Nephron (organoid): Measurements from ENCODE around the gene PHF20.
"Not testable (repeated sequence)": the region's sequence is repeated elsewhere in the genome, so short reads cannot be mapped to it uniquely, and the experiment has no call there.

Source experiments
- H3K27ac Mint-ChIP-seq, 3 experiments: 2 replicates each; pipeline ENCODE4 v1.8.0; 2020; ENCODE audit warnings: mixed read lengths in 3 of 3, mild to moderate bottlenecking in 2 of 3, moderate library complexity in 1 of 3
- H3K27me3 Mint-ChIP-seq: 2 replicates; pipeline ENCODE4 v1.8.0; 2021; ENCODE audit warnings: low read depth, mild to moderate bottlenecking, moderate library complexity, mixed read lengths
- H3K36me3 Mint-ChIP-seq: 2 replicates; pipeline ENCODE4 v1.8.0; 2020; ENCODE audit warnings: low read depth, mixed read lengths
- H3K4me1 Mint-ChIP-seq: 2 replicates; pipeline ENCODE4 v1.8.0; 2020; ENCODE audit warnings: mixed read lengths
- H3K4me3 Mint-ChIP-seq, 3 experiments: 2 replicates each; pipeline ENCODE4 v1.8.0; 2020; ENCODE audit warnings: mild to moderate bottlenecking in 3 of 3, mixed read lengths in 3 of 3, moderate library complexity in 2 of 3
- H3K9me3 Mint-ChIP-seq: 2 replicates; pipeline ENCODE4 v1.8.0; 2020; ENCODE audit warnings: mixed read lengths
- CTCF ChIP-seq, 3 experiments: fragments of 200-600 bp; sonication (generic); IDR thresholded peaks; one replicate each; pipeline ENCODE4 v1.5.0; 2021; ENCODE audit warnings: antibody characterized with exemption in 3 of 3; ENCODE audit not compliant: unreplicated experiment in 3 of 3

Gene PHF20

GRCh38 chr20:35739294-35740163 lies 32.3 kb upstream of the PHF20 start:
- Mint-ChIP-seq H3K9me3 (no peaks in the 10 kb centered on the region), H3K27ac (peak overlapping the region; percentile 17 to 100 (median 99)), H3K4me1 (peaks cover 42% of the 10 kb centered on the region), H3K4me3 (peak overlapping the region; percentile 91 to 100 (median 94)), H3K36me3 (peaks cover 55% of the 10 kb centered on the region), H3K27me3 (no peaks in the 10 kb centered on the region)
- TF ChIP-seq CTCF (IDR thresholded peaks at IDR 0.05; ENCODE audit: unreplicated experiment in 3 of 3), result peak; percentile 20 to 38 (median 31)

GRCh38 chr20:35741892-35742740 lies 29.7 kb upstream of the PHF20 start, which contains the start of gene RBM39:
TSS of gene RBM39 (minus strand) at chr20:35742260. CDS start at chr20:35740874, 1,386 bp downstream.
- TF ChIP-seq CTCF (IDR thresholded peaks at IDR 0.05; ENCODE audit: unreplicated experiment in 3 of 3), result peak; percentile 16 to 42 (median 20)
- Mint-ChIP-seq H3K27ac (peak within 1 kb of the TSS; percentile 99 to 100 (median 99)), H3K4me3 (peak within 1 kb of the TSS; percentile 91 to 100 (median 94)), H3K9me3 (no peaks in the 10 kb centered on the region), H3K4me1 (peaks cover 36% of the 10 kb centered on the region), H3K27me3 (no peaks in the 10 kb centered on the region), H3K36me3 (peaks cover 37% of the 10 kb centered on the region)

GRCh38 chr20:35742741-35743523 lies 28.9 kb upstream of the PHF20 start:
- H3K4me3 Mint-ChIP-seq, result peak overlapping the region; percentile 91 to 100 (median 94)
- H3K9me3 Mint-ChIP-seq, result no peaks in the 10 kb centered on the region
- no peak for TF ChIP-seq CTCF (IDR thresholded peaks at IDR 0.05; ENCODE audit: unreplicated experiment in 3 of 3)
- H3K27ac Mint-ChIP-seq, result peak overlapping the region; percentile 99 to 100 (median 99)
- H3K4me1 Mint-ChIP-seq, result peaks cover 36% of the 10 kb centered on the region
- peaks cover 32% of the 10 kb centered on the region for H3K36me3 Mint-ChIP-seq
- peaks cover 5% of the 10 kb centered on the region for H3K27me3 Mint-ChIP-seq

GRCh38 chr20:35743693-35744491 lies 27.9 kb upstream of the PHF20 start:
- H3K27ac Mint-ChIP-seq, result peak overlapping the region; percentile 99 to 100 (median 99)
- no peaks in the 10 kb centered on the region for H3K9me3 Mint-ChIP-seq
- H3K36me3 Mint-ChIP-seq, result peaks cover 22% of the 10 kb centered on the region
- H3K4me3 Mint-ChIP-seq, result peak overlapping the region; percentile 91 to 100 (median 94)
- TF ChIP-seq CTCF (IDR thresholded peaks at IDR 0.05; ENCODE audit: unreplicated experiment in 3 of 3), result no peak
- peaks cover 5% of the 10 kb centered on the region for H3K27me3 Mint-ChIP-seq
- H3K4me1 Mint-ChIP-seq, result peaks cover 28% of the 10 kb centered on the region

- H3K9me3 Mint-ChIP-seq, H3K27me3 Mint-ChIP-seq: not testable (repeated sequence)
- Mint-ChIP-seq H3K4me3 (peak overlapping the region in 1 of 3 experiments; percentile 74), H3K27ac (peak overlapping the region; percentile 99 to 100 (median 99)), H3K36me3 (peaks cover 18% of the 10 kb centered on the region), H3K4me1 (peaks cover 25% of the 10 kb centered on the region)
Observed at GRCh38 chr20:35744492-35744841, 27.3 kb upstream of the PHF20 start.
